GM19035 (cell line): ENCODE data around the gene EXOC2.
"Not testable (repeated sequence)": the region's sequence is repeated elsewhere in the genome, so short reads cannot be mapped to it uniquely, and the experiment has no call there.

Experiments used
- ATAC-seq: cut with Tn5 transposase; IDR thresholded peaks from one replicate; pipeline ENCODE4 v1.9.1; 2021; ENCODE audit not compliant: unreplicated experiment

EXOC2 gene

GRCh38 chr6:633611-634010, 59.3 kb downstream of the EXOC2 start:
- ATAC-seq, result no peak

GRCh38 chr6:628766-629165, 64.2 kb downstream of the EXOC2 start:
- ATAC-seq, result no peak

- ATAC-seq, result no peak
Measured at GRCh38 chr6:626236-626635, 66.7 kb downstream of the EXOC2 start.

DNA sequence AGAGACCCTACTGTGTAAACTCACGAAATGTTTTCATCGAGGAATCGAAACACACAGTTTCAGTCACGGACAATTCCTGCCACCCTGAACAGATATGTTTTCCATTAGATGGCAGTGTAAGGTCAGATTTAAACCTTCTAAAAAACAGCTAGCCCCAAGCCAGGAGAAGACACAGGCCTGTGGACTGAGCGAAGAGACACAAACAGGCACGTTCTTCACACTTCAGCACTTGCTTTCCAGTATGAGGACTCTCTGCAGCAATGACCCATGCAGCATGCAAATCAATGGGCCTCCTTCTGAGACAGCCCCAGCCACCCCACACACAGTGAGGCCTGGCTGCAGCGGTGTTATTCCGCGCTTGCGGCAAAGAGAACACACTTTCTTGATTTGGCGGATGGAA, 68.0 kb downstream of the EXOC2 start:
- no peak for ATAC-seq

DNA sequence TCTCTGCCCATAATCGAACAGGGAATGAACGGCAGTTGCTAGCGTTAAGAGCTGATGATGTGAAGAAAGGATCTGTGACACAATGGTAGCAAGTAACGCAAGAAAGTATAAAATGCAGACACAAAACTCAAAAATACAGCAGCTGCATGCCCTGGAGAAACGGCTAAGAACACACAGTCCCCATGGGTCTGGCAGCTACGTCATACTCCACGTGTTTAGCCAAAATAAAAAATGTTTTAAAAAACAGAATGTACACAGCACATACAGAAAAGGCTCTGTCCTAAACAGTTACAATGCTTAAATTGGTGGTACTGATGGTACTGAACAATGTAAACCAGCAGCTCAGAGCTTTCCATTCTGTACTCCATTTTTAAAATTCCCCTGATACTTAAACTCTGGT, 70.5 kb downstream of the EXOC2 start:
- no peak for ATAC-seq

DNA sequence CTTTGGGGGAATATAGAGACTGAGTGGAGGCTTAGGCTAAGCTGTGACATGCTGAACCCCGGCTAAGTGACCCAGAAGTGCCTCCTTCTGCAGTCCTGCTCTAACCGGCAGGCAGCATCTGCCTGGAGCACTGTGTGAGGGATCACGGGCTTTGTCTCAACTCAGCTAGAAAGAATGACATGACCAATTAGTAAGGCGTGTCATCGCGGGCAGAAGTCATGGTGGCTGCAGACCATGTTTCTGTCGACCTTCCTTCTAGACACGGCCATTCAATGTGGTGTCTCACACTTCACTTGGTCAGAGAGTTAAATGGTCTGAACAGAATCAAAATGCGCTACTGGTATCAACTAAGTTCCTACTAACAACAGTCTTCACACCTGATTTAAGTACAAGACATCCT, 71.0 kb downstream of the EXOC2 start:
- ATAC-seq, result no peak

- ATAC-seq, result no peak
Measured at GRCh38 chr6:620950-621349, 72.0 kb downstream of the EXOC2 start.

DNA sequence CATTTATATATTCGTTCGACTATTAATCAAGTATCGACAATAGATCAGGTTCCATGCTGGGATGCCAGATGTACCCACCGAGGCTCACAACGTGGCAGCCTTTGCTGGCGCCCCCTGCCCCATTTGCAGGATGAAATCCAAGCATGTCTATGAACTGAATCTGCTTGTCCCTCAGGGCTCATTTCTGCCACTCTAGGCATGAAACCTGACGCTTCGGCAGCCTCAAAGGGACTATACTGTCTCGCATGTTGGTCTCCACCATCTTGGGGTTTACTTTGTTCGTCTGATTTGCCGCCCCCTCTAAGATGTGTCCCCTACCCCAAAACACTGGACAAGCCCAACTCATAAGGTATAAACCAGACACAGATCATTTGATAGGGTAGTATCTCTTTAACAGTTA, 72.8 kb downstream of the EXOC2 start:
- ATAC-seq, result no peak

DNA sequence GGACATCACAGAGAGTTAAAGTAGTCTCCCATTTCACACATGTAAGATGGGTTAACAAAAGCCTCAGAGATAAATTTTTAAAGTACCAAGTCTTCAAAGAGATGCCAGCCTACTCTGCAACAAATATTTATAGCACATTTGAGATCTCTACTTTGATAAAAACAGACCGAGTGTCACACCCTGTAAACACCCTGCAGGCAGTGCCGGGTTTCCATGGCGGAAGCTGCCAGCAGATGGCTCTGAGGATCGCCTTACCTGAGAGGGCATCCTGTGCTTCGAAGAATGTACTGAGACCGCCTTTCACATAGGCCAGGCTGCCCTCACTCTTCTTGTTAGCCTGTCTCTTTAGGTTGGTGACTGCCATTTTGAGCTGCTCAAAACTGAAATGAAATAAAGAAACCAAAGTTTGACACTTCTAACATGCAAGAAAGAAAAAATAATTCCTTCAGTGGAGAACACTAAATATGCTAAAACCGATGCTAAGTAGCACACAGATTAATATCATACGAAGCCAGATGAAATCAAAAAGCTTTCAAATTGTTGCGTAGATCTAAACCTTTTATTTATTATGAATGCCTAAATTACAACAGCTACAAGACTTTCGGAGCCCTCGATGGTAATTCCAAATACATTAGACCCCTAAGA, 75.4 kb downstream of the EXOC2 start:
- no peak for ATAC-seq

DNA sequence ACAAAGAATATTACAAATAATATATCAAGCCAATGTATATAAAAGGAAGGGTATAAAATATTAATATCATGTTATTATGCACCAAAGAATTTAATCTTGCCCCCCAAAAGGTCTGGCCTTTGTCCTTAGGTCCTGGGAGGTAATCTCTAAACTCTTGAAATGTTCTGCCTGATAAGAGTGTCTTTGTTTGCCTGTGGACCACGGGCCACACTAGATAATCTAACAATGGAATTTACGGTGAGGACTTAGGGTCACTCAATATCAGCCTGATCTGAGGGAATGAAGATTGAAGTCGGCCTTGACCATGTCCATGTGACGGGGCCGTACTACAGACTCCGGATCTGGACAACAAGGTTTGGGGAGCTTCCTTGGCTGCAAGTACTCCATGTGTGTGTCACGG, 79.0 kb downstream of the EXOC2 start:
- no peak for ATAC-seq

DNA sequence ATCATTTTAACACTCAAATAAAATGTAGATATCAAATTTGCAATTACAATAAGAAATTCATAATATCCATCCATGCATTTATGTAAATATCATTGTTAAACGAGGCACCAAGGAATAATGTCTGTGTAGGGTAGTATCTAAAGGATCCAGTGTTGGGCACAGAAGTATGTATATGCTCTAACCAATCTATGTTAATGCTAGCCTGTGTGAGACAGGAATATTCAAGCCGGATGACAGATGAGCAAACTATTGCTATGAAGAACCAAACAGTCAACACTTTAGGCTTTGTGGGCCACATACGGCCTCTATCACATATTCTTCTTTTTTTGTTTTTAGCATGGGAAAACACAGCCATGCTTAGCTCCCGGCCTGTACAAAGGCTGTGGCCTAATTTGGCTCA, 81.0 kb downstream of the EXOC2 start:
- no peak for ATAC-seq

DNA sequence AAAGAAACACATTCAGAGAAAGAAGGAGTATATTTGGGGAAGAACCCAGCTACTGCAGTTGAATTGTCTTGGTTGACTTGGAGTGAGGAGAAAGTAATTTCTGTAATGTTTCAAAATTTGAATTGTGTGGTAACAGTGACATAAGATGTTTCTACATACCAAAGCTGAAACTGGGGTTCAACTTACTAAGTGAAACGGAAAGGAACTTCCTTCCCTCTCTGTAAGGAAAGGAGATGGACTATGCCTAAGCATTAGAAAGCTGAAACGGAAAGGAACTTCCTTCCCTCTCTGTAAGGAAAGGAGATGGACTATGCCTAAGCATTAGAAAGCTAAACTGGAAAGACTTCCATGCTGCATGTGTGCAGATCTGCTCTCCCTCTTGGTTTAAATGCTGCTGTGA, 82.1 kb downstream of the EXOC2 start:
- no peak for ATAC-seq

DNA sequence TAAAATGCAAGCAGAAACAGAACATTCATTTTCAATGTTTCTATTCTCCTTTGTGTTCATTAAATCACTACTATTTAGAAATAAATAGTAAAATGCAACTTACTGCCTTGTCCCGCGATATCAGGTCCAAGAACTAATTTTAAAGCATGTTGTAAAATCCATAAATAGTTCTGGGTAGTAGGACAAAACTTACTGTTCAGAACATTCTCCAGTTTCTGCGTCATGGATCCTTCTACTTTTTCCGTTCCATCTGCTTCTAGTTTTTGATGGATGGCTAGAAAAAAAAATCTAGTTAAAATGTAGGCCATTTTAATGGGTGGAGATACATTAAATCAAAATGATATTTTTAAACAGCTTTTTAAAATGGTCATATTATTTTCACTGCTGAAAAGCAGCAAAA, 83.0 kb downstream of the EXOC2 start:
- no peak for ATAC-seq

DNA sequence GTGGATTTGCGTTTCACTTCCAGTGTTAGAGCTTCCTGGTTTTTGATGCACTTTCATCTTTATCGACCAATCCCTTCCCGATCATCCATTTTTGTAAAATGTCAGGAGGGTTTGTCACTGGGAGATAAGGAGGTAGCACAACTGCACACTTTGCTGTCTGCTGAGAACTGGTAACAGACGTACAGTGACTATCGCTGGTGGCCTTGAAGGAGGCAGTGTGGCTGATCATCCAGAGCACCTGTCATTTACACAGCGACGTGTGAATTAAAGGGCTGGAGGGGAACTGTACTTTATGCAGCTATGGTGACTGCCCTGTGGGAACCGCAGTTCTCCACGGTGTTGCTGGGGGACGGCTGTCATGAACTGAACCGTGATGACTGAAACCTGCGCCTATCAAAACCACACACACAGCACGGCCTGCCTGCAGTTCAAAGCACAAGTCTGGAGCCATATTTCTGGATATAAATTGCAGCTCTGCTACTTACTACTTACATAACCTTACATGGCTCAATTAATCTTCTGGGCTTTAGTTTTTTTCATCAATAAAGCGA, 86.0 kb downstream of the EXOC2 start:
- ATAC-seq, result no peak

DNA sequence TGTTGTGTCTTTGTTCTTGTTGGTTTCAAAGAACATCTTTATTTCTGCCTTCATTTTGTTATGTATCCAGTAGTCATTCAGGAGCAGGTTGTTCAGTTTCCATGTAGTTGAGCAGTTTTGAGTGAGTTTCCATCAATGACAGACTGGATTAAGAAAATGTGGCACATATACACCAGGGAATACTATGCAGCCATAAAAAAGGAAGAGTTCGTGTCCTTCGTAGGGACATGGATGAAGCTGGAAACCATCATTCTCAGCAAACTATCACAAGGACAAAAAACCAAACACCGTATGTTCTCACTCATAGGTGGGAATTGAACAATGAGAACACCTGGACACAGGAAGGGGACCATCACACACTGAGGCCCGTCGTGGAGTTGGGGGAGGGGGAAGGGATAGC, 87.0 kb downstream of the EXOC2 start:
- ATAC-seq, result not testable (repeated sequence)

GRCh38 chr6:604579-604978, 88.4 kb downstream of the EXOC2 start:
- no peak for ATAC-seq

- no peak for ATAC-seq
Measured at GRCh38 chr6:603265-603664, 89.7 kb downstream of the EXOC2 start.

DNA sequence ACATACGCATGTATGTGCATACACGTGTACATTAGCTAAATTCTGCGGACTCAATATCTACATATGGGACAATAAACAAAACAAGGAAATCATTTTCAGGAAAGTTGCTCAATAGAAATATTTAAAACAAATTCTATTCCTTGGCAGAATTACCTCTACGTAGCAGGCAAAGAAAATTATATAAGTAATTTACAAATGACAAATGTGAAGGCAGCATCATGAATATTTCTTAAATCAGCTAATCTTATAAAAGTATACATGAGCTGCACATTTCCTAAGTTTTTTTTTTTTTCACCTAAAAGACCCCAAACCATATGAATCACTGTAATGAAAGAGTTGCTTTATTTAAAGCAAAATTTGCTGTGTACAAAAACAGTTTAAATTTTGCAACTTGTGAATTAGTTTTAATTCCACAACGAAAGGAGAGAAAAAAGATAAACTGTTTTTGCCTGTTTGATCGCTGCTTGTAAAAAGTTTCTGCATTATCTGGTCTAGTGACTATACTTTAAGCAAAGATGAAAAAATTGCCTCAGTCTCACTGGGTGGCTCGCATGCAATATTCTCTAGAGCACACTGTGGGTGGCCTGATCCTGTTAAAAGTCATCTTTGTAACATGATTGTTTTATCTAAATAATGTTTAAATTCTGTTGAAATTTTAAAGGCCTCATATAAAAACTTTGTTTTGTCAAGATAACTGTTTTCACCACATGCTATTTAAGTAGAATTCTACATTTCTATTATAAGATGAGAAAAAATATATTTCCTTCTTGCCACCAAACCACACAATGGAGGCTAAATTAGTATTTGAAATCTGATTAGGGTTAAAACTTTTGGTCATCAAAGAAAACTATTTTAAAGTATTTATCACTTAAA, 93.1 kb downstream of the EXOC2 start:
- no peak for ATAC-seq

DNA sequence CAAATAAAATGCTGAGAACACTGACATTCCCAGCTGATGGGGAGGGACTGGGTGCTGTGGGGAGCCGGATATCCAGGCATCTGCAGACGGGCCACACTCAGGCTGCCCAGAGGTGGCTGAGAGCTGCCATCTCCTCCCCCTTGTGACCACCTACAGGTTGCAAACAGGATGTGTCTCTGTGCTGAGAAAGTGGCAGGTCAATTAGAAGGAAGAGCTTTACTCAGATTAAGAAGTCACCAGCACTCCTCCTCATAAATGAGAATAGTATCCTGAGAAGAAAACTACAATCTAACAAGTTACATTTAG, 99.1 kb downstream of the EXOC2 start:
- ATAC-seq, result no peak

DNA sequence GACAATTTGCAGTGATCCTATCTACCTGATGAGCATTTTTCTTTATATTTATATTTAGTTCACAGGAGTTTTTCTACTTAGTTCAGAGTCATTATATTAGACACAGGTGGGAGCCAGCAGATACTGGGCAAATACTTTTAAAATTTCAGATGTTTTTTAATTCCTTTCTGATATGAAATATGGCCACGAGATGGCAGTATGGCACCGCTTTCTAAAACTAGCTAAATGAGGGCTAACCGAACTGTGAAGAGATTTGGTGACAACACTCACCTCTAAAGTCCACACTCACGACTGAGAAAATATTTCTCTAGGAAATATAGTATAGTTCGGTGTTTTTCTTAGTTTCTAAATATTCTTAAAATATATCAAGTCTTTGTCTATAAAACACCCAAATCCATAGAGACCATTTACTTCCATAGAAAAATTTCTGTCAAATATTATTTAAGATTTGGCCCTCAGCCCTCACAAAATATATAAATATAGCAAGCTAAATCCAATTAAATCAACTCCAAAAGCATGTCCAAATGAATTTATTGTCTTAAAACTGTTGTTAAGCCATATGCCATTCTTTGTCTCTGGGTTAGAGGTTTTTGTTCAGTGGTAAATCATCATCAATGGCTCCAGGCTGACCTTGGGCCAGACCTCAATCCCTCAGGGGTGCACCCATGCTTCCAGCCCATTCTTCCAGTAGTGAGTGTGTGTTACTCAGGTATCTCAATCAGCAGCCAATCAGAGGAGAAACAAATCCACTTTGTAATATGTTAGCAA, 99.6 kb downstream of the EXOC2 start:
- ATAC-seq, result no peak

GRCh38 chr6:589090-589489, 103.8 kb downstream of the EXOC2 start:
- no peak for ATAC-seq

GRCh38 chr6:586553-586952, 106.4 kb downstream of the EXOC2 start:
- ATAC-seq, result no peak
